Ecto neural progenitor cell (in vitro differentiated cells): Measurements from ENCODE around the gene ZNF496.
A peak's percentile ranks its signal among the peaks of the same experiment; 100 is the strongest.
"Not testable (repeated sequence)": the region's sequence is repeated elsewhere in the genome, so short reads cannot be mapped to it uniquely, and the experiment has no call there.

Experiments used
- DNase-seq: peaks from one replicate; pipeline ENCODE4 v3.0.0-alpha.2; 2018; ENCODE audit warnings: low spot score

The ZNF496 gene

DNA sequence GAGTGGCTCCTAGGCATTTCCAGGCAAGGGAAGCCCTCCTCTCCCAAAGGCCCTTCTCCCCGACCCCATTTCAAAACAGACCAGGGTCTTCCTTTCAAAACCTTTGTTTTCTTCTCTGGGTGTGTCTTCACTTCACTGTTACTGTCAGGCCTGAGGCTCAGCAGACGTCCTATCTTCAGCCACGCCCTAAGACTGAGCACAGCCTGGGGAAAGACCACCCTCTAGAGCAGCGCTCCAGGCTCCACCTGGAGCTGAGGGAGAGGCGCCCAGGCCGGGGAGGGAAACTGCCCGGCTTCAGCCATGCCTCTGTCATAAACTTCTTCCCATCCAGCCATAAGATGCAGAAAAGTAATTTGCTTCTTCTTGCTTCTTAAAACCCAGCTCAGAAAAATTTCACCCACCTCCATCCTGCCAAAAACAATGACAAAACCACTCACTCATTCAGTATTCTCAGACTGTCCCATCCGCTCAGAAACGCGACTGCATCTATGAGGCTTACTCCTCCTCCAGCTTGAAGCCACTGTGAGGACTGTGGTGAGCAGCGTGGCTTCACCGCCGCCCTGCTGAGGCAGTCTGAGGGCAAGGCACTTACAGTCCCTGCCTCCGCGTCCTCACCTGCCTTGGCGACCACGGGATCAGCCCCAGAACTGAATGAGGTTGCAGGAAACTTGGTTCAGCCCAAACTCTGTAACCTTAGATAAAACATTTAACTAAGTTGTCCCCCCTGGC is 39.7 kb downstream of the ZNF496 start:
- no peak for DNase-seq

DNA sequence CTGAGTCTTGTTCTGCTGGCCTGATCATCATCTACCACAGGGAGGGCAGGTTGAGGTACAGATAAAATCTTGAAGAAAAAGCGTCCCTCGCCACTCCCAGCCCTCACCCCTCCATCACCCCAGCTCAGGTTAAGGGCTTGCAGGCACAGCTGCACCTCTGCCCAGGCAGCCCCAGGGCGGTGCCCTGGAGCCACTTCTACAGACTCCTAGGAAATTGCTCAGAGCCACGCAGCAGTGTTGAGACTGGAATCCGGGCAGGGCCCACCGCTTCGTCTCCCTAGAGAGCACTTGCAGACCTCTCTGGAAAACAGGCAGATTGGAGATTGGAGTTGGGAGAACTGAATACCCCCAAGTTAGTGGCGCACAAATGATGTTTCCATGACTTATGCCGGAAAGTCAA is 40.5 kb downstream of the ZNF496 start:
- no peak for DNase-seq

DNA sequence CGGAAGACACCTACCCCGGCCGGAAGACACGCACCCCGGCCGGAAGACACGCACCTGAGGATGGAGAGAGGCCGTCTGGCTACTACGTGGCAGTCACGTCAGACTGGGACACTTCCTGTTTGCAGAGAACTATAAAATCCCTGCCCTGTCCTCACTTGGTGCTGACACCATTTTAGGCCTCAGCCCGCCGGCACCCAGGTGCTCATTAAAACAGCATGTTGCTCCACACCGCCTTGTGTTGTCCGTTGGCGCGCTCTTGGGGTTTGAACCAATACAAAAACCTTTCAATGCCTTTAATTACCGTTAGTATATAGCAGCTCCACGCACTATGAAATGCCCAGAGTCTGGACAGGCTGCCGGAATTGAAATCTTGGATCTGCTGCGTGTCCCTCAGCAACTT is 41.1 kb downstream of the ZNF496 start:
- DNase-seq: no peak

DNA sequence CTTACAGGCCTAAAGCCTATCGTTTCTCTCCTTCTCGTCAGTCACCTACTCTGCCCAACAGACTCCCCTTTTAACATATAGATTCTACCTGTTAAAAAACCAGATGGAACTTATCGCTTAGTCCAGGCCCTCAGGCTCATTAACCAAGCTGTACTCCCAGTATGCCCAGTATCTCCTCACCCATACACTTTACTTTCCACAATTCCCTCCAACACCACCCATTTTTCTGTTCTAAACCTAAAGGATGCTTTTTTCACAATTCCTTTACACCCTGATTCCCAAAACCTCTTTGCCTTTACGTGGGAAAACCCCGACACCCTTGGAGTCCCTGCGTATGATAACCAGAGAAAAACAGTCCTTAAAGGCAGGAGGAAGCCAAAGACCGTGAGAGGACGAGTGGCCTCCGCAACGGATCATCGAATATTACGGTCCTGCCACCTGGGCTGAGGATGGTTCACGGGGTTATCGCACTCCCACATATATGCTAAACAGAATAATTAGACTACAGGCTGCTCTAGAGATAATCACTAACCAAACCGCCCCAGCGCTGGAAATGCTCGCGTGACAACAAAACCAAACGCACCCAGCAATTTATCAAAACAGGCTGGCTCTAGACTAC is 42.3 kb downstream of the ZNF496 start:
- peak; percentile 10 for DNase-seq

DNA sequence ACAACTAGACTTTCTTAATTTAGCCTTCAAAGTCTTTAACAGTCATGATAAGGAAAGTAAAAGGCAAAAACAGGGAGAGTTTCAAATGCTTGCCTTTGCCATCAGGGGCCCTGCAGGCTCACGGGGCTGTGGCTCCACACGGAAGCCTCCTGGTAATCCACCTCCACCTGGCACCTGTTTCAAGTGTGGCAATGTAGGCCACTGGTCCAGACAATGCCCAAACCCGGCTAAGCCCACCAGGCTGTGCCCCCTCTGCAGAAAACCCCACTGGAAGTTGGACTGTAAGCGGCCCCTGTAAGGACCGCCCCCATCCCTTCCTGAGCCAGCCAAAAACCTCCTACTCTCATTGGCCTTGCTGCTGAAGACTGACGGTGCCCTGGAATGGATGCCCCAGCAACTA is 43.3 kb downstream of the ZNF496 start:
- DNase-seq: peak; percentile 20

DNA sequence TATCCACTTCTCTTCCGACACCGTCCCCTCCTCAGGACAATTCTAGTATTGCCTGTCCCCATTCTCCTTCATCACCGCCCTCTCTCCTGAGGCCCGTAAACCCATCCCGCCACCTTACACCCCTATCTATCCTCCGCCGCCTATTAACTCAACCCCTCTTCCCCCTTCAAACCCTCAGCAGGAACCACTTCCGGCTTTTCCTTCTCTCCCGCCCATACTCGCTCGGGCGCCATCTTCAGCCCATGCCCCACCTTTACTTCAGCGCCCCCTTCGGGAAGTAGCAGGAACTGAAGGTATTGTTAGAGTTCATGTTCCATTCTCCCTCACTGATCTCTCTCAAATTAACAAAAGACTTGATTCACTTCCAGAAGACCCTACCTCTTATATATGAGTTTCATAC is 44.2 kb downstream of the ZNF496 start:
- DNase-seq: peak; percentile 26

DNA sequence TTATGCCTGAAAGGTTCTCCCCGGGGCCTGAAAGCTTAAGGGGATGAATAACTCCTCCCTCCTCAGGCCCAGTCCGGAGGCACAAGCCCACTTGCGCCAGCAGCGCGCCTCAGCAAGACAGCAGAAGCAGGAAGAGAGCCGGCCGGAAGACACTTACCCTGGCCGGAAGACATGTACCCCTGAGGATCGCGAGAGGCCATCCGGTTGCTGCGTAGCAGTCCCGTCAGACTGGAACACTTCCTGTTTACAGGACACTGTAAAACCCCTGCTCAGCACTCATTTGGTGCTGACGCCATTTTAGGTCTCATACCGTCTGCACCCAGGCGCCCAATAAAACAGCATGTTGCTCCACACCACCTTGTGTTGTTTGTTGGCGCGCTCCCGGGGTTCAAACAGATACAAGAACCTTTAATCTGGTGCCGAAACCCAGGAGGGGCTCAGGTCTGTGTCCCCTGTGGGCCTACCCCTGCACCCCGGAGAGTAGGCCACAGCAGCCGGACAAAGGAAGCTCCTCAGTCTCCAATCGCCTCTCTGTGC is 45.5 kb downstream of the ZNF496 start:
- peak; percentile 16 for DNase-seq

DNA sequence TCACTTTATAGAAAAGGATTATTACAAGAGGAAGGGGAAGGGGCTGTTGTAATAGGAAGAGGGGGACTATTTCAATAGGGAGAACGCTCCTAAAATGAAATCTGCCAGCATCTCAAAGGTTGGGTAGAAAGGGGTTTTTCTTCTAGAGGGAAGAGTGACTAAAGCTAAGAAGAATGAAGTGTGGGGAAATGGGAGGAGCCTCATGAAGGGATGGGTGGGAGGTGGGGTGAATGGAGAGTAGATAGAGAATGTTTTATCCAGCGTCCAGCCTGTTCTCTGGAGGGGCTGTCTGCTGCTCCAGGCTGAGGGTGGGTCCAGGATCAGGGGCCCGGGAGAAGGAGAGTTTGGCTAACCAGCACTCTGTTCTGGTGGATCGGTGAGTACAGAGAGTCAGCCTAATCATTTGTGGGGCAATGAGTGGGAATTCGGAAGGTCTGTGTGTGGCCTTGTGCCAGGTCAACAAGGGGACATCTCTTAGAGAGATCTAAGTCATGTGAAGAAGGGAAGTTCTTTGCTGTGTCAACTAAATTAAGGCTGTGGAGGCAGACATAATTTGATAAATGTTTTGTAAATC is 50.6 kb downstream of the ZNF496 start:
- no peak for DNase-seq

DNA sequence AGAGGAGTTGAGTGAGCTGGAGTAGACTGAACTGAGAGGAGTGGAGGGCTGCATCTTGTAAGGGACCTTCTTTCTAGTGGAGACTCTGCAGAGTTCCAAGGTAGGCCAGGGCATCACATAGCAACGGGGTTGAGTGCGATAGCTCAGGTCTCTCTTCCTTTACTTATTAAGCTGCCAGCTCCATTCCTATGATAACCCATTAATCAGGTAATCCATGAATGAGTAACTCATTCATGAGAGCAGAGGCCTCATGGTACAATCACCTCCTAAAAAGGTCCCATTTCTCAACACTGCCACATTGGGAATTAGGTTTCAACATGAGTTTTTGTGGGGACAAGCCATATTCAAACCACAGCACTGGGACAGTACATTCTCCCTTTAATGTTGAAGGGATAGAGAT is 54.5 kb downstream of the ZNF496 start:
- no peak for DNase-seq

DNA sequence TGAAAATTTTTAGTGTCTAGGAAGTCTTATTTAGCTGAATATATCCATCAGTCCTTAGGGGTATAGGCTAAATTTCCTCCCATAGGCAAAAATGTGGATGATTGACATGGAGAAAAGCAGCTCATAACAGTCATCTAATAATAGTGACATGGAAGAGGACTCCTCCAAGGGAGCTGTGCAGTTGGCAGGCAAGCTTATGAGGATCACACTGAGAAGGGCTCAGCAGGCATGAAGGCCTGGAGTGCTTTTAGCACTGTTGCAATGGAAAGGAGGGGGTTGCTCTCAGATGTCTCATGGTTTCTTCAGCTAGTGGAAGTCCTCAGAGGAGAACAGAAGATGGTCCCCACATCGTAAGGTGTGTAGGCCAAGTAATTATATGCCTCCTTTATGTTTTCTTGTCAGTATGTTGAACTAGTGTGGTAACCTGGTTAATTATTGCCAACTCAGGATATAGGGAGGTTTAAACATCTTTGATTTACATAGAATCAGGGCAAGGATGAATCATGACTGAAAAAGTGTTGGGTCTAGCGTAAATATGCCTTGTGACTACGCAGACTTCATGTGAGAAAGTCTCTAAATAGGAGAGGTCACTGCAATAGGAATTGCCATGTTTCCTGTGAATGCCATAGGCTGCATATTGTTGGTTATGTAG is 56.9 kb downstream of the ZNF496 start:
- no peak for DNase-seq

DNA sequence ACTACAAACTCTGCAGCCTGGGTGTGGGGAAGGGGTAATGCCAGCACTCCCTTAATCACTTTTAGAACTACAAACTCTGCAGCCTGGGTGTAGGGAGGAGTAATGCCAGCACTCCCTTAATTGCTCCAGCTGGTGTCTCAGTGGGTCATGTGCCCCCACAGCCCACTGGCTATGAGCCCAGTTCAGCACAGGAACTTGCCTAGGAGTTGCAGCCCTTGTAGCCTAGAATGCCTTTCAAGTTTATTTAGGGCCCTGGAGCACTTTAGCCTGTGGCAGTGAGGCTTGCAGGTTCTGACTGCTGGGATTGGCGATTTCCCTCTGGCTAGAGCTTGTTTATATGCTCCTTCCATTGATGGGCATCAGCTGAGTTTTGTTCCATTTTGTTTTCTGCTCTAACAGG is 58.7 kb downstream of the ZNF496 start:
- DNase-seq: peak; percentile 35

DNA sequence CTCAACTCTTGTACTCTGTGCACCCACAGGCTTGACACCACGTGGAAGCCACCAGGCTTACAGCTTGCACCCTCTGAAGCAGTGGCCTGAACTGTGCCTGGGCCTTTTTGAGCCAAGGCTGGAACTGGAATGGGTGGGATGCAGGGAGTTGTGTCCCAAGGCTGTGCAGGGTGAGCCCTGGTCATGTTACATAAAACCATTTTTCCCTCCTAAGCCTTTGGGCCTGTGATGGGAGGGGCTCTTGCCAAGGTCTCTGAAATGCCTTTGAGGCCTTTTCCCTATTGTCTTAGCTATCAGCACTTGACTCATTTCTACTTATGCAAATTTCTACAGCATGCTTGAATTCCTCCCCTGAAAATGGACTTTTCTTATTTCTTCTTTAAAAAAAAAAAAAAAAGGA is 61.7 kb downstream of the ZNF496 start:
- DNase-seq: no peak

DNA sequence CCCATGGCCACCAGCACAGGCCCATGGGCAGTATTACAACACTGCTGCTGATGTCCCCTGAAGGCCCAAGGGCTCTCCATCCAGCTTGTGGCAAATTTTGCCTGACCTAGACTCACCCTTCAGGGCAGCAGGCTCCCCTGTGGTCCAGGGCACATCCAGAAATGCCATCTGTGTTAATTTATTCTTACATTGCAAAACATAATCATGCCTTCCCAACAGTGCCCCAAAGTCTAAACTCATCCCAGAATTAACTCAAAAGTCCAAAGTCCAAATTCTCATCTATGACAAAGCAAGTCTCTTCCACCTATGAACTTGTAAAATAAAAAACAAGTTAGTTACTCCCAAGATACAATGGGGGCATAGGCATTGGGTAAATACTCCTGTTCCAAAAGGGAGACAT is 62.5 kb downstream of the ZNF496 start:
- DNase-seq: no peak

DNA sequence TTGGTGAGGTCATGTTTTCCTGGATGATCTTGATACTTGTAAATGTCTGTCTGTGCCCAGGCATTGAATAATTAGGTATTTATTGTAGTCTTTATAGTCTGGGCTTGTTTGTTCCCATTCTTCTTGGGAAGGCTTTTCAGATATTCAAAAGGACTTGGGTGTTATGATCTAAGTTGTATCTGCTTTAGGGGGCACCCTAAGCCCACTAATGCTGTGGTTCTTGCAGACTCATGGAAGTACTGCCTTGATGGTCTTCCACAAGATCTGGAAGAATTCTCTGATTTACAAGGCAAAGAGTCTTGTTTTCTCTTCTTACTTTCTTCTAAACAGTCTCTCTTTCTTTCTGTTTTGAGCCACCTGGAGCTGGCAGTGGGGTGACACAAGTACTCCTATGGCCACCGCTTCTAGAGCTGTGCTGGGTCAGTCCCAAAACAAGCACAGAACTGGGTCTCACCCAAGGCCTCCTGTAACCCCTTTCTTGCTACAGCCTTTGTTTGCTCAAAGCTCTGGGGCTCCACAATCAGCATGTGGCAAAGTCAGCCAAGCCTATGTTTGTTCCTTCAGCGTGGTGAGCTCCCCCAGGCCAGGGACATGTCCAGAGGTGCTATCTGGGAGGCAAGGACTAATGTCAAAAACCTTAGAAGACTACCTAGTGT is 63.1 kb downstream of the ZNF496 start:
- DNase-seq: no peak

DNA sequence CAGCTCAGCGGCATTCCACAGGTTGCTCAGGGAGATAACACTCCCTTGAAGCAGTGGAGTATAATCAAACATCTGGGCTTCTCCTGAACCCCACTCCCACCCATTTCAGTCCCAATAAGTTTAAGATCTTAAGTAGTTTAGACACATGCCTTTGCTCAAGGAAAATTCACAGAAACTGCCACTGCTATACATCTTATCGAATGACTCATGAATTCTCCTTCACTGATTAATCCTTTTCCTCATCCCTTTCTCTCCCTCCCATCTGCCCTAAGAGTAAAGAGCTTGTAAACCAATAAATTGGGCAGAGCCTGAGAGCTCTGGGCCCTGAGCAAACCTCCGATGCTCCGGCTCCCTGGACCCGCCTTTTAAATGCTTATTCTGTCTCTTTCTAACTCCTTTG is 65.6 kb downstream of the ZNF496 start:
- DNase-seq: no peak

DNA sequence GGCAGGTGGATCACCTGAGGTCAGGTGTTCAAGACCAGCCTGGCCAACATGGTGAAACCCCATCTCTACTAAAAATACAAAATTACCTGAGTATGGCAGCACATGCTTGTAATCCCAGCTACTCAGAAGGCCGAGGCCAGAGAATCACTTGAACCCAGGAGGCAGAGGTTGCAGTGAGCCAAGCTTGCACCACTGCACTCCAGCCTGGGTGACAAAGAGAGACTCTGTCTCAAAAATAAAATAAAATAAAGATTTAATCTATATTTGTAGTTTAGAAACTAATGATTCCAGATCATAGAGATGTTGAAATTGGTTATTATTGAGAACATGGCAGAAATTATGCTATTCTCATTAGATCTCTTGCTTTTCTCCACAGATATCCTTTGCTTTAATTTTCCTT is 75.9 kb downstream of the ZNF496 start, which contains the start of gene VN1R5:
TSS of gene VN1R5 (plus strand) at position 301 of the 400 bp plus-strand sequence.
- not testable (repeated sequence) for DNase-seq

DNA sequence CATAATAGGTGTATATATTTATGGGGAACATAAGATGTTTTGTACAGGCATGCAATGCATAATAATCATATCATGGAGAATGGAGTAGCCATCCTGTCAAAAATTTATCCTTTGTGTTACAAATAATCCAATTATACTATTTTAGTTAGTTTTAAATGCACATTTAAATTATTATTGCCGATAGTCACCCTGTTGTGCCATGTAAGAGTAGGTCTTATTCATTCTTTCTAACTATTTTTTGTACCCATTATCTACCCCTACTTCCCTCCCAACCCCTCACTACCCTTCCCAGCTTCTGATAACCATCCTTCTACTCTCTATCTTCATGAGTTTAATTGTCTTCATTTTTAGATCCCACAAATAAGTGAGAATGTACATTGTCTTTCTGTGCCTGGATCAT is 84.1 kb downstream of the ZNF496 start:
- no peak for DNase-seq
